ENCODE results near the gene ZNF516. TPM values are rescaled to one million over a fixed set of nuclear protein-coding genes. Genes with fewer than 3 reads are reported as not detected.
A peak's percentile ranks its signal among the peaks of the same experiment; 100 is the strongest.

The ZNF516 gene
- total and polyA plus RNA-seq, 9 donors, result 13.5 to 110 (median 95.2) TPM

DNA sequence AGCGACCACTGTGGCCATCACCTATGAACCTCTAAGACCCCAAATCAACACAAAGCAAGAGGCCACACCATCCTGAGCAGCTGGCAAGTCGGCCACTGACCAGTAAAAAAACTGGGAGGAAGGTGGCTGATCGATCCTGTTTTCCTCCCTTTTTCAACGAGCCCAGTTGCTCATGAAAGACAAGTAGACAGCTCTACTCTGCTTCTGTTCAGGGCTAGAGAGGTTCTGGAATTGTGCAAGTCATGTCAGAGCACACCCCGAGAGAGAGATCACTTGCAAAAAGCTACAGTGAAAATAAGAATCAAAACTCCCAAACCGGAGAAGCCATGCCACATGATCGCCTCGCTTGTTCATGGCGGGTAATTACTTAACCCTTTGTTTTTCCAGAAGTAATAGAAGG lies 34.6 kb downstream of the ZNF516 start:
- Histone ChIP-seq H3K27ac (peak overlapping the region; percentile 43 to 76), H3K27me3 (no peaks in the 10 kb centered on the region), H3K4me1 (ENCODE audit: insufficient read depth) (peaks cover 32% of the 10 kb centered on the region), H3K36me3 (no peaks in the 10 kb centered on the region), H3K9me3 (no peaks in the 10 kb centered on the region), H3K4me3 (no peak overlapping the region)
- intact Hi-C loops (cut with DNase I), result no loop called here
- TF ChIP-seq EP300 (IDR thresholded peaks at IDR 0.05) (no peak), POLR2A (IDR thresholded peaks at IDR 0.05) (no peak)
- TF ChIP-seq, protein P1, sequence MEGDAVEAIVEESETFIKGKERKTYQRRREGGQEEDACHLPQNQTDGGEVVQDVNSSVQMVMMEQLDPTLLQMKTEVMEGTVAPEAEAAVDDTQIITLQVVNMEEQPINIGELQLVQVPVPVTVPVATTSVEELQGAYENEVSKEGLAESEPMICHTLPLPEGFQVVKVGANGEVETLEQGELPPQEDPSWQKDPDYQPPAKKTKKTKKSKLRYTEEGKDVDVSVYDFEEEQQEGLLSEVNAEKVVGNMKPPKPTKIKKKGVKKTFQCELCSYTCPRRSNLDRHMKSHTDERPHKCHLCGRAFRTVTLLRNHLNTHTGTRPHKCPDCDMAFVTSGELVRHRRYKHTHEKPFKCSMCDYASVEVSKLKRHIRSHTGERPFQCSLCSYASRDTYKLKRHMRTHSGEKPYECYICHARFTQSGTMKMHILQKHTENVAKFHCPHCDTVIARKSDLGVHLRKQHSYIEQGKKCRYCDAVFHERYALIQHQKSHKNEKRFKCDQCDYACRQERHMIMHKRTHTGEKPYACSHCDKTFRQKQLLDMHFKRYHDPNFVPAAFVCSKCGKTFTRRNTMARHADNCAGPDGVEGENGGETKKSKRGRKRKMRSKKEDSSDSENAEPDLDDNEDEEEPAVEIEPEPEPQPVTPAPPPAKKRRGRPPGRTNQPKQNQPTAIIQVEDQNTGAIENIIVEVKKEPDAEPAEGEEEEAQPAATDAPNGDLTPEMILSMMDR (IDR thresholded peaks at IDR 0.05), result no peak
- WGBS, 3 donors, result 25 to 37% (median 36%) methylated on average over 9 of the region's 9 CpGs
- peak in 1 of 5 donors; percentile 23 for DNase-seq

DNA sequence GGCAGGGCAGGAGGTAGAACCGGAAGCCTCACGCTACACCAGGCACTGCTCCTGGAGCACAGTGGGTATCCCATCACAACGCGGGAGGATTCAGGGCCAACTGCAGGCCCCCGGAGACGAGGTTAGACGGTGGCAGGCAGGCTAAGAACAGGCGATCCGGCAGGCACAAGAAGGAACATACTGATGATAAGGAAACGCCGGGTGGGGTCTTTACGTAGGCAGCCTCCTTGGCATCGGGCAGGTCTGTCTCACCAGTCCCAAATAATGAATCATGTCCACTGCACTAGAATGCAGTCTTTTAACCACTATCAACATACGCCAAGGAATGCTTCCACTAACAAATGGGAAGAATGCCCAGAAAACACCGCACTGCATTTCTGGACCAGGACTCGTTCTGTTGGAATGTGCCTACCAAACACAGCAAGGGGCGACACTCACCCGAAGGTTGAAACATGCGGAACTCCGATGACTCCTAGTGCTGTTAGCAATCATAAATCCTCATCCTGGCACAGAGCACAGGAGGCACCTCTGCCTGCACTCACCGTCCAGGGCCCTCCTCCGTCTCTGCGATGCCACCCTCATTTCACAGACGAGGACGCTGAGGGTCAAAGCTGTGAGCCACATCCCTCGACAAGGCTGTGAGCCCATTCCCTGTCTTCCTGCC lies 35.2 kb downstream of the ZNF516 start:
- TF ChIP-seq, protein P1 (IDR thresholded peaks at IDR 0.05), result no peak
- TF ChIP-seq EP300 (IDR thresholded peaks at IDR 0.05) (no peak), POLR2A (IDR thresholded peaks at IDR 0.05) (no peak)
- intact Hi-C loops (cut with DNase I), result no loop called here
- Histone ChIP-seq H3K27ac (peak overlapping the region; percentile 43 to 76), H3K36me3 (no peaks in the 10 kb centered on the region), H3K9me3 (no peaks in the 10 kb centered on the region), H3K27me3 (no peaks in the 10 kb centered on the region), H3K4me1 (ENCODE audit: insufficient read depth) (peaks cover 39% of the 10 kb centered on the region), H3K4me3 (peak overlapping the region; percentile 5)
- DNase-seq, result peak in 4 of 5 donors; percentile 51 to 71 (median 64)
- 10 to 23% (median 14%) methylated on average over 26 of the region's 26 CpGs for WGBS, 3 donors

DNA sequence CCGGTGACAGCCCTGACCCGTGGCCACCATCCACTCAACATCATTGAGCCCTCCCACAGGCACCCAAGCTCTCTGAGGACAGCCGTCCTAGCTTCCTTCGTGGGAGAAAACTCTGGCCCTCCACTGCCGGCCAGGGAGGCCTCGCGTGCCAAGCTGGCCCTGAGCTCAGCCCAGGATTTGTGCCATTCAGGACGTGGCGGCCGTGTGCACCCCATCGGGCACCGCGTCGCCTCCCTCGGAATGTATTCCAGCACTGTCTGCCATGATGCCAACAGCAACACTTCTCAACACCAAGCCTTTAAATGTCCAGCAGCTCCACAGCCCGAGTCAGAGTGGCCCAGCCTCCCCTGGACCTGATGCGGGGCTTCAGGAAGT lies 35.7 kb downstream of the ZNF516 start:
- peaks cover 39% of the 10 kb centered on the region for H3K4me1 ChIP-seq (ENCODE audit: insufficient read depth)
- TF ChIP-seq EP300 (IDR thresholded peaks at IDR 0.05) (no peak), POLR2A (IDR thresholded peaks at IDR 0.05) (no peak)
- TF ChIP-seq, protein P1 (IDR thresholded peaks at IDR 0.05), result no peak
- WGBS, 3 donors, result 60 to 73% (median 71%) methylated on average over 17 of the region's 17 CpGs

DNA sequence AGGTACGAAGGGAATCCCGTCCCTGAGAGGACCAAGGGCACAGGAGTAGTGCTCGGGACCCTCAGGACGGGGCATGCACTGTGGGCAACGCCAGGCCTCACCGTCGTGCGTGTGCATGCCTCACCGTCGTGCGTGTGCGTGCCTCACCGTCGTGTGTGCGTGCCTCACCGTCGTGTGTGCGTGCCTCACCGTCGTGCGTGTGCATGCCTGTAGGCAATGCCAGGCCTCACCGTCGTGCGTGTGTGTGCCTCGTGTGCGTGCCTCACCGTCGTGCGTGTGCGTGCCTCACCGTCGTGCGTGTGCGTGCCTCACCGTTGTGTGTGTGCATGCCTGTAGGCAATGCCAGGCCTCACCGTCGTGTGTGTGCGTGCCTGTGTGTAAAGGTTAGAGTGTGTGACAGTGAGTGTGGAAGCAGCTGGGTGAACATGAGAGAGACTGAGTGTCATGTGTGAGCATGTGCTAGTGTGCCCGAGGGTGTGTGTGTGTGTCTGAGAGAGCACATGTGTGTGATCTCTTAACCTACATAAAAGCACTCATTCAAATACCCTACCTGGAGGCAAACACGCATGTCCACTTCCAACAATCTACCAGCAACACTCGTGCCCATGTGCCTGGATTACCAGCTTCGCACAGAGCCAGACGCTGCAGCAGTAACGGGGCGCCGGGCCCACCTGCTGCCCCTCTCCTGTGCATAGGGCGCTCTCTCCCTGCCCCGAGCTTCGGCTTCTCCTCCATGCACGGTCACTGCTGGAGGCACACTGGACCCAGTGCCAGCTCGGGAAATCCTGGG lies 36.3 kb downstream of the ZNF516 start:
- no peaks in the 10 kb centered on the region for H3K9me3 ChIP-seq
- peaks cover 37% of the 10 kb centered on the region for H3K4me1 ChIP-seq (ENCODE audit: insufficient read depth)
- DNase-seq, result peak in 3 of 5 donors; percentile 8 to 43 (median 14)
- TF ChIP-seq, protein P1 (IDR thresholded peaks at IDR 0.05), result no peak
- no peak for TF ChIP-seq EP300 (IDR thresholded peaks at IDR 0.05)
- peak overlapping the region in 1 of 2 donors; percentile 43 for H3K27ac ChIP-seq
- no peaks in the 10 kb centered on the region for H3K27me3 ChIP-seq
- 84 to 90% (median 85%) methylated on average over 51 of the region's 51 CpGs for WGBS, 3 donors
- no peak overlapping the region for H3K4me3 ChIP-seq
- H3K36me3 ChIP-seq, result no peaks in the 10 kb centered on the region
- intact Hi-C loops (cut with DNase I), result no loop called here

More for the DNA sequence above, 35.7 kb downstream of the ZNF516 start:
- no peaks in the 10 kb centered on the region for H3K9me3 ChIP-seq
- peak overlapping the region; percentile 43 to 76 for H3K27ac ChIP-seq
- intact Hi-C loops (cut with DNase I), result no loop called here
- H3K27me3 ChIP-seq, result no peaks in the 10 kb centered on the region
- no peaks in the 10 kb centered on the region for H3K36me3 ChIP-seq
- H3K4me3 ChIP-seq, result peak overlapping the region; percentile 5
- DNase-seq, result no peak
